Neutrophil (primary cell): Measurements from ENCODE around the gene CLCN5.

Experiments
- H3K27ac ChIP-seq: fragments of 200-600 bp; sonication (generic); 2 replicates; pipeline ENCODE4 v1.5.1; 2016; ENCODE audit warnings: mild to moderate bottlenecking, moderate library complexity
- H3K27me3 ChIP-seq: fragments of 200-600 bp; sonication (generic); 2 replicates; pipeline ENCODE4 v1.6.0; 2016; ENCODE audit warnings: mild to moderate bottlenecking
- H3K36me3 ChIP-seq: fragments of 200-600 bp; sonication (generic); 2 replicates; pipeline ENCODE4 v1.5.1; 2017
- H3K4me1 ChIP-seq, 2 experiments: fragments of 200-600 bp in 1 of 2; sonication (generic) in 1 of 2; 1 replicate in 1 of 2; 2 replicates in 1 of 2; pipeline versions ENCODE4 v1.5.1 to v1.6.1; 2013 to 2016; ENCODE audit warnings: low read depth in 1 of 2, low read length in 1 of 2, mild to moderate bottlenecking in 1 of 2, moderate library complexity in 1 of 2; ENCODE audit not compliant: control insufficient read depth in 1 of 2, insufficient read depth in 1 of 2
- H3K4me3 ChIP-seq, 2 experiments: fragments of 200-600 bp in 1 of 2; sonication (generic) in 1 of 2; 1 replicate in 1 of 2; 2 replicates in 1 of 2; pipeline ENCODE4 v1.5.1; 2013 to 2016; ENCODE audit warnings: low read depth in 1 of 2, low read length in 1 of 2, mild to moderate bottlenecking in 1 of 2, moderate library complexity in 1 of 2
- H3K9me3 ChIP-seq: fragments of 200-600 bp; sonication (generic); 2 replicates; pipeline ENCODE4 v1.5.1; 2016
- TF ChIP-seq, protein P1 (sequence below): fragments of 200-600 bp; sonication (generic); IDR thresholded peaks from 2 replicates; pipeline ENCODE4 v1.5.1; 2016; ENCODE audit warnings: antibody characterized with exemption

Gene CLCN5

GRCh38 chrX:49986058-49986457 lies 63.7 kb downstream of the CLCN5 start:
- Histone ChIP-seq H3K27me3 (no peaks in the 10 kb centered on the region), H3K27ac (no peak overlapping the region), H3K9me3 (no peaks in the 10 kb centered on the region), H3K4me3 (no peak overlapping the region), H3K36me3 (no peaks in the 10 kb centered on the region), H3K4me1 (no peaks in the 10 kb centered on the region)
- TF ChIP-seq, protein P1, sequence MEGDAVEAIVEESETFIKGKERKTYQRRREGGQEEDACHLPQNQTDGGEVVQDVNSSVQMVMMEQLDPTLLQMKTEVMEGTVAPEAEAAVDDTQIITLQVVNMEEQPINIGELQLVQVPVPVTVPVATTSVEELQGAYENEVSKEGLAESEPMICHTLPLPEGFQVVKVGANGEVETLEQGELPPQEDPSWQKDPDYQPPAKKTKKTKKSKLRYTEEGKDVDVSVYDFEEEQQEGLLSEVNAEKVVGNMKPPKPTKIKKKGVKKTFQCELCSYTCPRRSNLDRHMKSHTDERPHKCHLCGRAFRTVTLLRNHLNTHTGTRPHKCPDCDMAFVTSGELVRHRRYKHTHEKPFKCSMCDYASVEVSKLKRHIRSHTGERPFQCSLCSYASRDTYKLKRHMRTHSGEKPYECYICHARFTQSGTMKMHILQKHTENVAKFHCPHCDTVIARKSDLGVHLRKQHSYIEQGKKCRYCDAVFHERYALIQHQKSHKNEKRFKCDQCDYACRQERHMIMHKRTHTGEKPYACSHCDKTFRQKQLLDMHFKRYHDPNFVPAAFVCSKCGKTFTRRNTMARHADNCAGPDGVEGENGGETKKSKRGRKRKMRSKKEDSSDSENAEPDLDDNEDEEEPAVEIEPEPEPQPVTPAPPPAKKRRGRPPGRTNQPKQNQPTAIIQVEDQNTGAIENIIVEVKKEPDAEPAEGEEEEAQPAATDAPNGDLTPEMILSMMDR = no peak

GRCh38 chrX:49987651-49988050 lies 65.3 kb downstream of the CLCN5 start:
- no peak overlapping the region for H3K27ac ChIP-seq
- H3K4me3 ChIP-seq = no peak overlapping the region
- H3K9me3 ChIP-seq = no peaks in the 10 kb centered on the region
- no peaks in the 10 kb centered on the region for H3K4me1 ChIP-seq
- H3K36me3 ChIP-seq = no peaks in the 10 kb centered on the region
- H3K27me3 ChIP-seq = no peaks in the 10 kb centered on the region
- TF ChIP-seq, protein P1 = no peak

- Histone ChIP-seq H3K36me3 (no peaks in the 10 kb centered on the region), H3K4me3 (no peak overlapping the region), H3K27me3 (no peaks in the 10 kb centered on the region), H3K4me1 (no peaks in the 10 kb centered on the region), H3K9me3 (no peaks in the 10 kb centered on the region), H3K27ac (no peak overlapping the region)
- TF ChIP-seq, protein P1 = no peak
These were observed 65.7 kb downstream of the CLCN5 start for GRCh38 chrX:49988143-49988542.

DNA sequence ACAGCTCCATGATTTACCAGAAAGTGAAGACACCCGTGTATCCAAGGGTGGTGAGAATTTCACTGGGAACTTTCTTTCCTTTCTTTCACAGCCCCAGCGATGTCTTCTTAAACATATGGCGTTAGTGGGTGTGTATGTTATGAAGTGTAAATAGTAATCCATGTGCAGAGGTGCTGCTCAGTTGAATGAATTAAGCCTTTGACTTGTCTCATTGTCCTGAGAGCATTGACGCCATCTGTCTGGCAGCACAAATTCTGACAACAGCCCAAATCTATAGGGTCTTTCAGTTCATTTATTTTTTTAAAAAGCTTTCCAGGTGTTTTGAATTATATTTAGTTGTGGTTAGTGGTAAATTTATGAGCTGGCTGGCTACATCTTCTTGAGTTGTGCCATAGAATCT lies 69.4 kb downstream of the CLCN5 start:
- H3K27me3 ChIP-seq = no peaks in the 10 kb centered on the region
- TF ChIP-seq, protein P1 = no peak
- no peak overlapping the region for H3K4me3 ChIP-seq
- H3K27ac ChIP-seq = no peak overlapping the region
- no peaks in the 10 kb centered on the region for H3K9me3 ChIP-seq
- H3K4me1 ChIP-seq = no peaks in the 10 kb centered on the region
- H3K36me3 ChIP-seq = no peaks in the 10 kb centered on the region

- Histone ChIP-seq H3K4me1 (no peaks in the 10 kb centered on the region), H3K27ac (no peak overlapping the region), H3K27me3 (no peaks in the 10 kb centered on the region), H3K4me3 (no peak overlapping the region), H3K36me3 (no peaks in the 10 kb centered on the region), H3K9me3 (no peaks in the 10 kb centered on the region)
- TF ChIP-seq, protein P1 = no peak
These were observed 70.5 kb downstream of the CLCN5 start for GRCh38 chrX:49992853-49993252.

DNA sequence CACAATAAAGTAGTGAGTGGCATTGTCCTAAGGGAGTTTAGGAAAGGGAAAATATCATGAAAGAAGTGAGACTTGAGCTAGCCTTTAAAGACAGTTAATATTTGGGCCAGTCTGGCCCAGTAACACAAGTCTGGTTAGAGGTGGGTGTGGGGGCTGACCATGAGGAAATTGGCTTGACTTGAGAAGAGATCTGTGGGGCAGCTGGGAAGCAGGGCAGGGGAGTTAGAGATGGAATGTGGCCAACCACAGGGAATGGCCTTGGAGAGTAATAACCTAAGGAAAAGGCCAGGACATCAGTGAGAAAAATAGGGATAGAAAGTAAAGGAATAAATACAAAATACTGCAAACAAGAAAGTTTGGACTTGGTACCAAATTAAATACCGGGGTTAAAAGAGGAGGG lies 71.3 kb downstream of the CLCN5 start:
- H3K4me1 ChIP-seq = no peaks in the 10 kb centered on the region
- H3K36me3 ChIP-seq = no peaks in the 10 kb centered on the region
- no peaks in the 10 kb centered on the region for H3K27me3 ChIP-seq
- no peaks in the 10 kb centered on the region for H3K9me3 ChIP-seq
- TF ChIP-seq, protein P1 = no peak
- no peak overlapping the region for H3K4me3 ChIP-seq
- no peak overlapping the region for H3K27ac ChIP-seq
